Subcutaneous abdominal adipose tissue (tissue), 5 donors: ENCODE measurements around the gene MT1X.

Source experiments
- H3K27ac ChIP-seq: one replicate; pipeline ENCODE4 v1.7.0; 2013; ENCODE audit warnings: low read depth, mild to moderate bottlenecking, inconsistent platforms, low read length, moderate library complexity
- H3K27me3 ChIP-seq, 5 donors: one replicate each; pipeline ENCODE4 v1.7.0; 2013; ENCODE audit warnings: low read length in 5 of 5, inconsistent platforms in 1 of 5; ENCODE audit not compliant: control insufficient read depth in 5 of 5, insufficient read depth in 4 of 5
- H3K36me3 ChIP-seq, 5 donors: one replicate each; pipeline ENCODE4 v1.7.0; 2013; ENCODE audit warnings: low read length in 5 of 5; ENCODE audit not compliant: control insufficient read depth in 5 of 5, insufficient read depth in 5 of 5
- H3K4me1 ChIP-seq, 5 donors: one replicate each; pipeline ENCODE4 v1.7.0; 2013; ENCODE audit warnings: low read length in 5 of 5, mild to moderate bottlenecking in 3 of 5, moderate library complexity in 1 of 5; ENCODE audit not compliant: control insufficient read depth in 5 of 5, insufficient read depth in 5 of 5
- H3K4me3 ChIP-seq, 5 donors: one replicate each; pipeline ENCODE4 v1.7.0; 2013; ENCODE audit warnings: low read length in 5 of 5, low read depth in 1 of 5
- H3K9ac ChIP-seq, 5 donors: one replicate each; pipeline ENCODE4 v1.7.0; 2013; ENCODE audit warnings: low read length in 5 of 5, mild to moderate bottlenecking in 4 of 5, moderate library complexity in 3 of 5
- H3K9me3 ChIP-seq, 5 donors: one replicate each; pipeline ENCODE4 v1.7.0; 2013; ENCODE audit warnings: low read length in 5 of 5; ENCODE audit not compliant: control insufficient read depth in 5 of 5
- donor health status: healthy.
- donor health status: healthy.
- donor health status: healthy.
- donor health status: healthy.
- donor health status: healthy.

The MT1X gene

GRCh38 chr16:56677474-56677873, 4.8 kb upstream of the MT1X start:
- H3K9me3 ChIP-seq: no peaks in the 10 kb centered on the region
- H3K36me3 ChIP-seq: no peaks in the 10 kb centered on the region
- peaks cover 3 to 16% (median 13%) of the 10 kb centered on the region in 5 donors for H3K4me1 ChIP-seq
- peaks cover 0 to 16% (median 0%) of the 10 kb centered on the region in 5 donors for H3K27me3 ChIP-seq
- H3K9ac ChIP-seq: no peak overlapping the region
- H3K27ac ChIP-seq: no peak overlapping the region
- H3K4me3 ChIP-seq: no peak overlapping the region

- Histone ChIP-seq H3K4me3 (no peak overlapping the region), H3K27ac (no peak overlapping the region), H3K9me3 (no peaks in the 10 kb centered on the region), H3K36me3 (peaks cover 0 to 2% (median 0%) of the 10 kb centered on the region in 5 donors), H3K27me3 (peaks cover 0 to 10% (median 0%) of the 10 kb centered on the region in 5 donors), H3K4me1 (peaks cover 10 to 34% (median 30%) of the 10 kb centered on the region in 5 donors), H3K9ac (no peak overlapping the region)
These were observed 3.1 kb upstream of the MT1X start for GRCh38 chr16:56679078-56679730.

GRCh38 chr16:56679818-56680217, 2.5 kb upstream of the MT1X start:
- no peaks in the 10 kb centered on the region for H3K9me3 ChIP-seq
- H3K27ac ChIP-seq: no peak overlapping the region
- no peak overlapping the region for H3K9ac ChIP-seq
- H3K27me3 ChIP-seq: peaks cover 0 to 10% (median 0%) of the 10 kb centered on the region in 5 donors
- no peak overlapping the region for H3K4me3 ChIP-seq
- peaks cover 10 to 40% (median 35%) of the 10 kb centered on the region in 5 donors for H3K4me1 ChIP-seq
- H3K36me3 ChIP-seq: peaks cover 0 to 2% (median 0%) of the 10 kb centered on the region in 5 donors

- Histone ChIP-seq H3K27me3 (no peaks in the 10 kb centered on the region), H3K27ac (peak overlapping the region; percentile 77), H3K4me1 (peaks cover 12 to 52% (median 36%) of the 10 kb centered on the region in 5 donors), H3K9ac (peak overlapping the region; percentile 59 to 98 (median 83)), H3K4me3 (peak overlapping the region; percentile 78 to 99 (median 88)), H3K36me3 (peaks cover 0 to 2% (median 0%) of the 10 kb centered on the region in 5 donors), H3K9me3 (peaks cover 0 to 16% (median 6%) of the 10 kb centered on the region in 5 donors)
These were observed 580 bp downstream of the MT1X start for GRCh38 chr16:56682703-56683397.

- no peaks in the 10 kb centered on the region for H3K27me3 ChIP-seq
- peaks cover 0 to 18% (median 6%) of the 10 kb centered on the region in 5 donors for H3K9me3 ChIP-seq
- peak overlapping the region; percentile 77 for H3K27ac ChIP-seq
- peak overlapping the region in 4 of 5 donors; percentile 77 to 98 (median 88) for H3K9ac ChIP-seq
- H3K36me3 ChIP-seq: peaks cover 0 to 2% (median 0%) of the 10 kb centered on the region in 5 donors
- peaks cover 12 to 52% (median 36%) of the 10 kb centered on the region in 5 donors for H3K4me1 ChIP-seq
- peak overlapping the region; percentile 78 to 99 (median 88) for H3K4me3 ChIP-seq
These were observed 1.3 kb downstream of the MT1X start for GRCh38 chr16:56683424-56684172.

GRCh38 chr16:56684256-56684925, 2.1 kb downstream of the MT1X start:
- H3K36me3 ChIP-seq: peaks cover 0 to 2% (median 0%) of the 10 kb centered on the region in 5 donors
- H3K4me3 ChIP-seq: peak overlapping the region in 4 of 5 donors; percentile 87 to 99 (median 91)
- peaks cover 0 to 18% (median 6%) of the 10 kb centered on the region in 5 donors for H3K9me3 ChIP-seq
- peaks cover 12 to 52% (median 36%) of the 10 kb centered on the region in 5 donors for H3K4me1 ChIP-seq
- H3K9ac ChIP-seq: peak overlapping the region in 3 of 5 donors; percentile 65 to 98 (median 92)
- H3K27ac ChIP-seq: peak overlapping the region; percentile 77
- H3K27me3 ChIP-seq: no peaks in the 10 kb centered on the region

GRCh38 chr16:56684926-56685590, 2.8 kb downstream of the MT1X start:
- peaks cover 12 to 52% (median 36%) of the 10 kb centered on the region in 5 donors for H3K4me1 ChIP-seq
- H3K36me3 ChIP-seq: peaks cover 0 to 2% (median 0%) of the 10 kb centered on the region in 5 donors
- H3K27me3 ChIP-seq: no peaks in the 10 kb centered on the region
- peak overlapping the region in 2 of 5 donors; percentile 2 to 98 for H3K9ac ChIP-seq
- H3K4me3 ChIP-seq: peak overlapping the region in 2 of 5 donors; percentile 87 to 99
- peaks cover 0 to 18% (median 6%) of the 10 kb centered on the region in 5 donors for H3K9me3 ChIP-seq
- H3K27ac ChIP-seq: peak overlapping the region; percentile 77

- Histone ChIP-seq H3K4me1 (peaks cover 9 to 41% (median 28%) of the 10 kb centered on the region in 5 donors), H3K9ac (no peak overlapping the region), H3K9me3 (peaks cover 0 to 18% (median 6%) of the 10 kb centered on the region in 5 donors), H3K27me3 (no peaks in the 10 kb centered on the region), H3K4me3 (no peak overlapping the region), H3K27ac (no peak overlapping the region), H3K36me3 (peaks cover 0 to 2% (median 0%) of the 10 kb centered on the region in 5 donors)
These were observed 4.5 kb downstream of the MT1X start for GRCh38 chr16:56686758-56687157.

GRCh38 chr16:56688762-56689161, 6.5 kb downstream of the MT1X start:
- H3K27ac ChIP-seq: no peak overlapping the region
- no peaks in the 10 kb centered on the region for H3K36me3 ChIP-seq
- H3K9me3 ChIP-seq: peaks cover 0 to 18% (median 6%) of the 10 kb centered on the region in 5 donors
- H3K4me1 ChIP-seq: peaks cover 2 to 22% (median 13%) of the 10 kb centered on the region in 5 donors
- H3K4me3 ChIP-seq: no peak overlapping the region
- no peak overlapping the region for H3K9ac ChIP-seq
- H3K27me3 ChIP-seq: no peaks in the 10 kb centered on the region
